ENCODE results near the gene ZBTB33. TPM values are rescaled to one million over a fixed set of nuclear protein-coding genes. Genes with fewer than 3 reads are reported as not detected.

The ZBTB33 gene
- total RNA-seq, 1 experiment from 2014 or later: 29.0 TPM

DNA sequence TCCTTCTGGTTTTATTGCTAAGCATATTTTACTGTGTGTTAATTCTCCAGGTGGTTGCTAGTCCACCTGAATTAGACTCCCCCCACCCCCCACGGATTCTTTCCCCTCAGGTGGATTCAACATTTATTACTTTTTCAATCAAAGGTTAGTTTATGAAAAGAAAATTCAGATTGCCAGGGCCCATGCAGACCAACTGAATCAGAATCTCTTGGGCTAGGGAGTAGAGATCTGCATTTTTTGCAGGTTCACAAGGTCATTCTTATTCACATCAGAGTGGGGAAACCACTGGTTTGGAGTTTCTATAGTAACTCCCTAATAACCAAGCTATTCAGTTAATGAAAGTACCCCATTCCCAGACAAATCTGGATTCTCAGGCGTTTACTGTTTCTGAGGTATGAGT is 50.9 kb downstream of the ZBTB33 start:
- Histone ChIP-seq H3K36me3 (ENCODE audit: low read depth) (no peaks in the 10 kb centered on the region), H3K9me2 (ENCODE audit: insufficient read depth) (no peaks in the 10 kb centered on the region), H3K4me1 (replicated peaks; ENCODE audit: insufficient read depth) (peaks cover 9% of the 10 kb centered on the region), H4K20me1 (ENCODE audit: insufficient read depth) (no peaks in the 10 kb centered on the region), H3F3A (ENCODE audit: insufficient read depth, low read depth) (no peaks in the 10 kb centered on the region), H3K27me3 (ENCODE audit: insufficient read depth, low read depth) (no peaks in the 10 kb centered on the region), H3K27ac (no peak overlapping the region), H3K79me2 (ENCODE audit: low read depth) (no peaks in the 10 kb centered on the region), H3K4me2 (no peak overlapping the region), H3K4me3 (no peak overlapping the region), H2AFZ (no peak overlapping the region), H3K9me3 (ENCODE audit: insufficient read depth, low read depth) (no peaks in the 10 kb centered on the region)
- DNase-seq: no peak
- ChIA-PET CTCF (no interaction called here), POLR2A (ENCODE audit: unreplicated experiment) (no interaction called here)
- no peak for TF ChIP-seq EZH2 (IDR thresholded peaks at IDR 0.05; ENCODE audit: low read depth)
- BruUV-seq (replicated peaks): no TSS peak
- intact Hi-C loops (cut with micrococcal nuclease; ENCODE audit: unreplicated experiment): no loop called here

GRCh38 chrX:120301960-120302359 is 51.3 kb downstream of the ZBTB33 start:
- intact Hi-C loops (cut with micrococcal nuclease; ENCODE audit: unreplicated experiment): no loop called here
- Histone ChIP-seq H3K4me3 (no peak overlapping the region), H3K79me2 (ENCODE audit: low read depth) (no peaks in the 10 kb centered on the region), H3K4me2 (no peak overlapping the region), H3F3A (ENCODE audit: insufficient read depth, low read depth) (no peaks in the 10 kb centered on the region), H4K20me1 (ENCODE audit: insufficient read depth) (no peaks in the 10 kb centered on the region), H3K27me3 (ENCODE audit: insufficient read depth, low read depth) (no peaks in the 10 kb centered on the region), H3K36me3 (ENCODE audit: low read depth) (no peaks in the 10 kb centered on the region), H2AFZ (no peak overlapping the region), H3K9me2 (ENCODE audit: insufficient read depth) (no peaks in the 10 kb centered on the region), H3K27ac (no peak overlapping the region), H3K9me3 (ENCODE audit: insufficient read depth, low read depth) (no peaks in the 10 kb centered on the region), H3K4me1 (replicated peaks; ENCODE audit: insufficient read depth) (peaks cover 9% of the 10 kb centered on the region)
- TF ChIP-seq, protein P1, sequence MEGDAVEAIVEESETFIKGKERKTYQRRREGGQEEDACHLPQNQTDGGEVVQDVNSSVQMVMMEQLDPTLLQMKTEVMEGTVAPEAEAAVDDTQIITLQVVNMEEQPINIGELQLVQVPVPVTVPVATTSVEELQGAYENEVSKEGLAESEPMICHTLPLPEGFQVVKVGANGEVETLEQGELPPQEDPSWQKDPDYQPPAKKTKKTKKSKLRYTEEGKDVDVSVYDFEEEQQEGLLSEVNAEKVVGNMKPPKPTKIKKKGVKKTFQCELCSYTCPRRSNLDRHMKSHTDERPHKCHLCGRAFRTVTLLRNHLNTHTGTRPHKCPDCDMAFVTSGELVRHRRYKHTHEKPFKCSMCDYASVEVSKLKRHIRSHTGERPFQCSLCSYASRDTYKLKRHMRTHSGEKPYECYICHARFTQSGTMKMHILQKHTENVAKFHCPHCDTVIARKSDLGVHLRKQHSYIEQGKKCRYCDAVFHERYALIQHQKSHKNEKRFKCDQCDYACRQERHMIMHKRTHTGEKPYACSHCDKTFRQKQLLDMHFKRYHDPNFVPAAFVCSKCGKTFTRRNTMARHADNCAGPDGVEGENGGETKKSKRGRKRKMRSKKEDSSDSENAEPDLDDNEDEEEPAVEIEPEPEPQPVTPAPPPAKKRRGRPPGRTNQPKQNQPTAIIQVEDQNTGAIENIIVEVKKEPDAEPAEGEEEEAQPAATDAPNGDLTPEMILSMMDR (conservative IDR thresholded peaks at IDR 0.05): no peak
- TF ChIP-seq EZH2 (IDR thresholded peaks at IDR 0.05; ENCODE audit: low read depth): no peak
- CTCF ChIA-PET: no interaction called here
- DNase-seq: no peak
- no TSS peak for BruUV-seq (replicated peaks)
- POLR2A ChIA-PET (ENCODE audit: unreplicated experiment): no interaction called here

- ChIA-PET POLR2A (ENCODE audit: unreplicated experiment) (no interaction called here), CTCF (no interaction called here)
- Histone ChIP-seq H3K9me3 (ENCODE audit: insufficient read depth, low read depth) (no peaks in the 10 kb centered on the region), H3K27ac (no peak overlapping the region), H2AFZ (no peak overlapping the region), H3K36me3 (ENCODE audit: low read depth) (no peaks in the 10 kb centered on the region), H3K4me2 (no peak overlapping the region), H4K20me1 (ENCODE audit: insufficient read depth) (no peaks in the 10 kb centered on the region), H3K27me3 (ENCODE audit: insufficient read depth, low read depth) (no peaks in the 10 kb centered on the region), H3K4me1 (replicated peaks; ENCODE audit: insufficient read depth) (peaks cover 9% of the 10 kb centered on the region), H3K79me2 (ENCODE audit: low read depth) (no peaks in the 10 kb centered on the region), H3K4me3 (no peak overlapping the region), H3F3A (ENCODE audit: insufficient read depth, low read depth) (no peaks in the 10 kb centered on the region), H3K9me2 (ENCODE audit: insufficient read depth) (no peaks in the 10 kb centered on the region)
- no TSS peak for BruUV-seq (replicated peaks)
- DNase-seq: no peak
- TF ChIP-seq, protein P1 (conservative IDR thresholded peaks at IDR 0.05): no peak
- TF ChIP-seq EZH2 (IDR thresholded peaks at IDR 0.05; ENCODE audit: low read depth): no peak
- intact Hi-C loops (cut with micrococcal nuclease; ENCODE audit: unreplicated experiment): no loop called here
Observed at GRCh38 chrX:120302434-120302833, 51.8 kb downstream of the ZBTB33 start.

GRCh38 chrX:120304256-120304655 is 53.6 kb downstream of the ZBTB33 start:
- CTCF ChIA-PET: interaction anchor here (0.6 kb wide), 1 partner anchor 28 kb away, joined by 4 read pairs; no protein-coding TSS in a partner anchor
- BruUV-seq (replicated peaks): no TSS peak

More at GRCh38 chrX:120304256-120304655, 53.6 kb downstream of the ZBTB33 start:
- Histone ChIP-seq H3K36me3 (ENCODE audit: low read depth) (no peaks in the 10 kb centered on the region), H3K79me2 (ENCODE audit: low read depth) (no peaks in the 10 kb centered on the region), H4K20me1 (ENCODE audit: insufficient read depth) (no peaks in the 10 kb centered on the region), H3K4me2 (no peak overlapping the region), H3K27ac (no peak overlapping the region), H3K9me2 (ENCODE audit: insufficient read depth) (no peaks in the 10 kb centered on the region), H2AFZ (no peak overlapping the region), H3K4me3 (no peak overlapping the region), H3K27me3 (ENCODE audit: insufficient read depth, low read depth) (no peaks in the 10 kb centered on the region), H3K9me3 (ENCODE audit: insufficient read depth, low read depth) (no peaks in the 10 kb centered on the region), H3K4me1 (replicated peaks; ENCODE audit: insufficient read depth) (no peaks in the 10 kb centered on the region), H3F3A (ENCODE audit: insufficient read depth, low read depth) (no peaks in the 10 kb centered on the region)
- TF ChIP-seq EZH2 (IDR thresholded peaks at IDR 0.05; ENCODE audit: low read depth): no peak
- TF ChIP-seq, protein P1 (conservative IDR thresholded peaks at IDR 0.05): no peak
- intact Hi-C loops (cut with micrococcal nuclease; ENCODE audit: unreplicated experiment): no loop called here
- POLR2A ChIA-PET (ENCODE audit: unreplicated experiment): no interaction called here
- DNase-seq: no peak
